Vagina (tissue), 2 donors: ENCODE measurements around the gene CDH4.

ENCODE experiments used
- POLR2A ChIP-seq, 2 donors: fragments of 450-650 bp; IDR thresholded peaks; one replicate each; pipeline ENCODE4 v1.6.1; 2017; ENCODE audit warnings: antibody characterized with exemption in 2 of 2, mild to moderate bottlenecking in 2 of 2, moderate library complexity in 2 of 2
- TF ChIP-seq, protein P1 (sequence below), 3 experiments: fragments of 450-650 bp in 2 of 3; fragments of 200-600 bp in 1 of 3; sonication (generic) in 1 of 3; IDR thresholded peaks; one replicate each; pipeline ENCODE4 v1.5.1; 2017 to 2019; ENCODE audit warnings: antibody characterized with exemption in 3 of 3, mild to moderate bottlenecking in 2 of 3, moderate library complexity in 2 of 3

DNA sequence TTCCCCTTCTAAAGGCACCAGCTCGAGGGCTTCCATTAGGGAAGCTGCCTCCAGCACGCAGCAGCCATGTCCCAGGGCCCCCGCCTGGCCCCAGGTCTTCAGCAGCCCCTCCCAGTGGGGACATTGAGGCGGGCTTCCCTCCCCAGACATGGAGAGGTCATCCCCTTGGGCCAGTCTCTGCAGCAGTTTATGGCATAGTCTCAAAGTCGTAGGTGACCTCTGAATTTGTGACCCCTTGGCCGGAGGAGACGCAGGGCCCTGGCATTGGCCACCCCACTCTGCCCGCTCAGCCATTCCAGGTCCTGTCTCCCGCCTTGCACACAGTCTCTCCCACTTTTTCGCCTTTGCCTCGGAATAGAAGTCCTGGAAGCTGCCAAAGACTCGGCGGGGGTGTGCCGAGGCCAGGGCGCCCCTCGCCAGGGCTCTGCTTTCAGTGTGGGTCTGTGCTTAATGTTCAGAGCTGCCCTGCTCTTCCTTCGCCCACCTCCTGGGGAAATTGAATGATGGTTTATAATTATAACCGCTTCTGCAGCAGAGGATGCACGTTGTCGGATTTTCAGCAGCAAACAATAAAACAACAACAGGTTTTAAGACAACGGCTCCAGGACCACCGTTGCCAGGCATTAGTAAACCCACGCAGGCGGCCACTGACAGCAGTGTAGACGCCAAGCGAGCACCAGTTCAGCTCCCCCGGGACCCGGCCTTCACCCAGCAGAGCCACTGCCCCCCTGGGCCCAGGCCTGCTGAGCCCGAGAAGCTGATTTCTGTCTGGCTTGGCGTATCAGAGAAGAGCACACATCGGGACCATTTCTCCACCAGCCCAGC is 626.6 kb downstream of the CDH4 start:
- TF ChIP-seq, protein P1, sequence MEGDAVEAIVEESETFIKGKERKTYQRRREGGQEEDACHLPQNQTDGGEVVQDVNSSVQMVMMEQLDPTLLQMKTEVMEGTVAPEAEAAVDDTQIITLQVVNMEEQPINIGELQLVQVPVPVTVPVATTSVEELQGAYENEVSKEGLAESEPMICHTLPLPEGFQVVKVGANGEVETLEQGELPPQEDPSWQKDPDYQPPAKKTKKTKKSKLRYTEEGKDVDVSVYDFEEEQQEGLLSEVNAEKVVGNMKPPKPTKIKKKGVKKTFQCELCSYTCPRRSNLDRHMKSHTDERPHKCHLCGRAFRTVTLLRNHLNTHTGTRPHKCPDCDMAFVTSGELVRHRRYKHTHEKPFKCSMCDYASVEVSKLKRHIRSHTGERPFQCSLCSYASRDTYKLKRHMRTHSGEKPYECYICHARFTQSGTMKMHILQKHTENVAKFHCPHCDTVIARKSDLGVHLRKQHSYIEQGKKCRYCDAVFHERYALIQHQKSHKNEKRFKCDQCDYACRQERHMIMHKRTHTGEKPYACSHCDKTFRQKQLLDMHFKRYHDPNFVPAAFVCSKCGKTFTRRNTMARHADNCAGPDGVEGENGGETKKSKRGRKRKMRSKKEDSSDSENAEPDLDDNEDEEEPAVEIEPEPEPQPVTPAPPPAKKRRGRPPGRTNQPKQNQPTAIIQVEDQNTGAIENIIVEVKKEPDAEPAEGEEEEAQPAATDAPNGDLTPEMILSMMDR (IDR thresholded peaks at IDR 0.05): no peak
- TF ChIP-seq POLR2A (IDR thresholded peaks at IDR 0.05): no peak
